ENCODE results near the gene ZNF234.
"Not testable (repeated sequence)": the region's sequence is repeated elsewhere in the genome, so short reads cannot be mapped to it uniquely, and the experiment has no call there.

ZNF234 gene

GRCh38 chr19:44182145-44182544 lies 40.8 kb downstream of the ZNF234 start:
- DNase-seq (ENCODE audit: low spot score): no peak

GRCh38 chr19:44190020-44190419 lies 48.7 kb downstream of the ZNF234 start:
- DNase-seq (ENCODE audit: low spot score): no peak

GRCh38 chr19:44192127-44192526 lies 50.8 kb downstream of the ZNF234 start:
- no peak for DNase-seq (ENCODE audit: low spot score)

- no peak for DNase-seq (ENCODE audit: low spot score)
These were observed 55.4 kb downstream of the ZNF234 start for GRCh38 chr19:44196772-44197171.

GRCh38 chr19:44202470-44202869 lies 61.1 kb downstream of the ZNF234 start:
- no peak for DNase-seq (ENCODE audit: low spot score)

- DNase-seq (ENCODE audit: low spot score): no peak
These were observed 61.6 kb downstream of the ZNF234 start for GRCh38 chr19:44202974-44203373.

- not testable (repeated sequence) for DNase-seq (ENCODE audit: low spot score)
These were observed 62.5 kb downstream of the ZNF234 start for GRCh38 chr19:44203877-44204276.

- no peak for DNase-seq (ENCODE audit: low spot score)
These were observed 63.4 kb downstream of the ZNF234 start for GRCh38 chr19:44204772-44205171.

GRCh38 chr19:44207126-44207803 lies 65.9 kb downstream of the ZNF234 start:
- DNase-seq (ENCODE audit: low spot score): peak; percentile 97
